Stimulated activated CD8-positive, alpha-beta memory T cell treated with anti-CD3 and anti-CD28 coated beads, Interleukin-12 subunit alpha, Interleukin-12 subunit beta, amount 100 ng/mL, for 1 hour (primary cell): ENCODE results near the gene SNTN.
"Not testable (repeated sequence)": the region's sequence is repeated elsewhere in the genome, so short reads cannot be mapped to it uniquely, and the experiment has no call there.

ENCODE experiments used
- DNase-seq: peaks from one replicate; pipeline ENCODE4 v3.0.0-alpha.2; 2020; ENCODE audit warnings: low read depth

SNTN gene

GRCh38 chr3:63652066-63652725 lies at the start of gene SNTN:
SNTN (plus strand) TSS chr3:63652675; CDS start chr3:63652688, 13 bp downstream.
- no peak for DNase-seq

DNA sequence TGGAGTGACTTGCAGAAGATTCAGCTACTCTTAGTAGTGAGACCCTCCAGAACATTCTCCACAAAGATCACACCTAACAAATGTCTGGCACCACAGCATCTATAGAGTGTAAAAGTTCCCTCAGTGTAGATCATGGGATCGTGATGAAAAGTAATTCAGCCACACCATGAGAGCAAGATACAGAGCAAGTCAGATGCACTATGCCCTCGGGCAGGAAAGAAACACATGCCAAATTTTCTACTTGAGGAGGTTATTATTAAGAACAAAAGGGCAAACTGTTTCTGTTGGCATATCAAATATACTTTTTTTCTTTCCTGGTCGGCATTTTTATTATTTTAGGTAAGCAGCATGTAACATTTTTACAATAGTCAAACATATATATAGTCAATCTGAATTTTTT lies 44.8 kb upstream of the SNTN start:
- no peak for DNase-seq

GRCh38 chr3:63609408-63609807 lies 43.1 kb upstream of the SNTN start:
- DNase-seq: no peak

- no peak for DNase-seq
Observed at GRCh38 chr3:63609834-63610233, 42.6 kb upstream of the SNTN start.

DNA sequence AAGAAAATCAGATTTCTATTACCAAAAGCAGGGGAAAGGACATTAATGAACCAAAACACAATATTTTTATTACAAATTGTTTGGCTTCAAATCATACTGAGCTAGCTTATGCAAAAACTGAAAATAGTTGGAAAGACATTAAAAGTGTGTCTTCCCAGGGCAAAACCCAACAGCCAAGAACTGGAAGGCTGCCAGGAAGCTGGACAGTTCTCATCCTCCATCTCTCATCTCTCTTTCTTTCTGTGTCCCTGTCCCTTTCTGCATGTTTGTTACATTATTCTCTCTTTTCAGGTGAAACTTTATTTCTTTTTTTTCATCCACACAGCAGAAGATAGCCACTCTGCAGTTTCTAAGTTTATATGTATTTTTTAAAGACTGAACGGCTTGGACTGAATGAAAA lies 41.1 kb upstream of the SNTN start:
- no peak for DNase-seq

GRCh38 chr3:63613561-63613960 lies 38.9 kb upstream of the SNTN start:
- DNase-seq: no peak

DNA sequence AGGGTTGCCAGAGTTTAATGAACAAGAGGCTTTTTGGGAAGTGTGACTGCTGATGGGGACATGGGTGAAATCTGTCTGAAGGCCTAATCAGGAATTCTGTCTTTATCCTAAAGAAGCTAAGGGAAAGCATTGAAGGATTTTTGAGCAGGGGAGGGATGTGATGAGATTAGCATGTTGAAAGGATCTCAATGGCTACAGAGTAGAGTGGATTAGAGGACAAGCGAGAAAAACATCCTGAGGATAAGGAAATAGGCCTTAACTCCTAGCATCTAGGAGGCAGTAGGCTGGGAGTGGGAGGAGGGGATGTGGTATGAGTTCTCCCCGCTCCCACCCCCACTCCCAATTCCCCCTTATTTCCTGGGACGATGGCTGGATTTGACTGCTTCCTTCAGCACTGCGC lies 35.1 kb upstream of the SNTN start:
- DNase-seq: no peak

- DNase-seq: no peak
Observed at GRCh38 chr3:63624941-63625560, 27.4 kb upstream of the SNTN start.

- DNase-seq: no peak
Observed at GRCh38 chr3:63631670-63632069, 20.8 kb upstream of the SNTN start.

- DNase-seq: no peak
Observed at GRCh38 chr3:63635186-63635585, 17.3 kb upstream of the SNTN start.

DNA sequence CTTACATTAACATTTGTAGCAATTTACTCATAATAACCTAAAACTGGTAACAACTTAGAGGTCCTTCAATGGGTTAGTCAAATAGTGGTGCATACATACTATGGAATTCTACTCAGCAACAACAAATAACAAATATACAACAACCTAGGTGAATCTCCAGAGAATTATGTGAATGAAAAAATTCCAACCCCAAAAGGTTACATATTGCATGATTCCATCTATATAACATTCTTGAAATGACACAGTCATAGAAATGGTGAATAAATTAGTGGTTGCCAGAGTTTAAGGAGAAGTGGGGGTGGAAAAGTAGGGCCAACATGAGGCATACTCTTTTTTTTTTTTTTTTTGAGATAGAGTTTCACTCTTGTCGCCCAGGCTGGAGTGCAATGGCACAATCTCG lies 12.7 kb upstream of the SNTN start:
- no peak for DNase-seq

DNA sequence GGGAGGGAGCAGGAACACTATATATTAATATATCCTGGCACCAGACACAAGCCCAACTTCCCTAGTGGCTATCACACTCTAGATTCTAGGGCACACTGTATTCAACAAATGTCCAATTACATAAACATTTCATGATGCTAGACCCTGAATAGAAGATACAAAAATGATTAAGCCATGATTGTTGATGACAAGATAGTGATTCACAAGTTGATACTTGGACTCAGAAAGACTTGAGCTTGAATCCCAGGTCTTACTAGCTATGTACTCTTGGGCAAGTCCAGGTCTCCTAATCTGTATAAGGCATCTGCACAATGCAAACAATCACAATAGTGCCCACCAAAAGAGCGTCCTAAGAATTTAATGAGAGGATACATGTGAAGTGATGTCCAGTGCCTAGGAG lies 10.0 kb upstream of the SNTN start:
- no peak for DNase-seq

GRCh38 chr3:63644212-63644797 lies 8.2 kb upstream of the SNTN start:
- DNase-seq: no peak

DNA sequence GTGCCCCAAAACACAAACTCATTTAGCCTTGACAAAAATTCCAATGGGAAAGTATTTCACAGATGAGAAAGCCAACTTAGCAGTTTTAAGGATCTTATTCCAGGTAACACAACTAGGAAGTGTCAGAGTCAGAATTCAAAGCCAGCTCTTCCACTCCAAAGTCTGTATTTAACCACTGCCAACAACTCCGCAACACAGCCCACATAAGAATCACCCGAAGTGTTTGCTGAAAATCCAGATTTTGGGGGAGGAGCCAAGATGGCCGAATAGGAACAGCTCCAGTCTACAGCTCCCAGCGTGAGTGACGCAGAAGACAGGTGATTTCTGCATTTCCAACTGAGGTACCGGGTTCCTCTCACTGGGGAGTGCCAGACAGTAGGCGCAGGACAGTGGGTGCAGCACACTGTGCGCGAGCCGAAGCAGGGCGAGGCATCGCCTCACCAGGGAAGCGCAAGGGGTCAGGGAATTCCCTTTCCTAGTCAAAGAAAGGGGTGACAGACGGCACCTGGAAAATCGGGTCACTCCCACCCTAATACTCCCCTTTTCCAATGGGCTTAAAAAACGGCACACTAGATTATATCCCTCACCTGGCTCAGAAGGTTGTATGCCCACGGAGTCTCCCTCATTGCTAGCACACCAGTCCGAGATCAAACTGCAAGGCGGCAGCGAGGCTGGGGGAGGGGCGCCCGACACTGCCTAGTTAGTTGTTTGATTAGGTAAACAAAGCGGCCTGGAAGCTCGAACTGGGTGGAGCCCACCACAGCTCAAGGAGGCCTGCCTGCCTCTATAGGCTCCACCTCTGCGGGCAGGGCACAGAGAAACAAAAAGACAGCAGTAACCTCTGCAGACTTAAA lies 7.3 kb upstream of the SNTN start:
- not testable (repeated sequence) for DNase-seq

- no peak for DNase-seq
Observed at GRCh38 chr3:63654211-63654610, 1.7 kb downstream of the SNTN start.

DNA sequence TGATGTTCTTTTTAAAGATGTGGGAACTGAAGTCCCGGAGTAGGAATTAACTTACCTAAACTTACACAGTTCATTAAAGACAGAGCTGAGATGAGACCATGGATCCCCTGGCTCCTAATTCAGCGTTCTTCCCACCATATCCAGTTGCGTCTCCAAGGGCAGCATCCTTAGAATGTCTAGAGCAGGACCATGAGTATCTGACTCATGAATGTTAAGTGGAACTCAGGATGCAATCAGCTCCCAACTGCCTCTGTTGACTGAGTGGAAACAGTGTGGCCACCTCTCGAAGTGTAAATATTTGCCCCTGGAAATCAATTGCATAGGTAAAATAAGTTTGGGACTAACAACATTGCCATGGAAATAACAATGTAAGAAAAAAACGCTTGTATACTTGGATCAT lies 2.5 kb downstream of the SNTN start:
- no peak for DNase-seq

DNA sequence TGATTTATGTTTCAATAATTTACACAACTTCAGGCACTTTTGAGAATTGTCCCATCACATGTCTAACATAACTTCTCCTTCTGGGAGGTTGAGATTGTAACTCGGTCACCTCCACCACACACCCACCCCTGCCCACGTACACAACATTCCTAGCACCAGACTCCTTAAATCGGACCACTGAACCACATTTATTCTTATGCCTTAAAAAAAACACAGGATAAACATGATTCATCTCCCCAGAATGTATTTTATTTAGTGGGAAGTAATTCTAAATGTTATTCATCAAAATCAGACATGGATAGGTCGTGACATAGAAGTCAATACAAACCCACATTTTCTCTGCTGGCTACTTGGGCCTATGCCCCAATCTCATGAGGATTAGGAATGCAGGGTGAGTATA lies 3.0 kb downstream of the SNTN start:
- no peak for DNase-seq

- no peak for DNase-seq
Observed at GRCh38 chr3:63656786-63657185, 4.3 kb downstream of the SNTN start.

DNA sequence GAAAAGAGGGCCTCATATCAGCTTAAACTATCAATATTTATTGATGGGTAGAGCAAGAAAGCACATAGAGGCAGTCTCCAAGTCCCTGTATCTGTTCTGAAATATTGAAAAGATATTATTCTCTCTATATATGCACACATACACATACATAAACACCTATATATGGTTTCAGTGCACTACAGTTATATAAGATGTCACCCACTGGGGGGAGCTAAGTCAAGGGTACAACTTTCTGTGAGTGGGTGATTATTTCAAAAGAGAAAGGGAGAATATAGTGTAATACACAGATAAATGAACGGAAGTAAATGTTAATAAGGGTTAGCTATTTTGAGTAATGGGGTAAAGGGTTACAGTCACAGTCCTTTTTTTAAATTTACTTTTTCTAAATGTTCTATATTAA lies 8.8 kb downstream of the SNTN start:
- DNase-seq: no peak

DNA sequence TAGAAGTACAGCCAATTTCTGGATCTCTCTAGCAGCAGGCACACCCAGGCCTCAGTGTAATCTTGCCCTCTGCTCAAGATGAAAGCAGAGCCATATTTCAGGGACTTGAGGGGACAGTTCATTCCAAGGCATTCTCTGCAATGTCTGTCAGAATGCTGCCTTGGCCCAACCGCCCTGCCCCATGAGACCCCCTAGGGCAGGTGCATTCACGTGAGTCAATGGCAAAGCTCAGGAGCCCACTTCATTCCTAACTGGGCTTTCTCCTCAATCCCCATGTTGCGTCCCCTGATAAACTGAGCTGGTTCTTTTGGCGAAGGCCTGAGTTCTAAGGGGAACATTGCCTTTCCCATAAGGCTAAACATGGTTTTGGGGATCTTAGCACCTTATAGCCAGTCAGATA lies 9.5 kb downstream of the SNTN start:
- DNase-seq: no peak

GRCh38 chr3:63662500-63662899 lies 10.0 kb downstream of the SNTN start:
- no peak for DNase-seq

- DNase-seq: no peak
Observed at GRCh38 chr3:63670544-63670943, 18.1 kb downstream of the SNTN start.

GRCh38 chr3:63673111-63673510 lies 20.6 kb downstream of the SNTN start:
- no peak for DNase-seq
